Activated T-helper 1 cell treated with anti-CD3 and anti-CD28 coated beads, Interleukin-2, amount 50 U/mL, for 16 hours (primary cell): ENCODE data around the gene SEMA3C.

Experiments
- DNase-seq, 2 donors: peaks; one replicate each; pipeline ENCODE4 v3.0.0-alpha.2; 2020; ENCODE audit warnings: low read depth in 1 of 2, low spot score in 1 of 2

The SEMA3C gene

DNA sequence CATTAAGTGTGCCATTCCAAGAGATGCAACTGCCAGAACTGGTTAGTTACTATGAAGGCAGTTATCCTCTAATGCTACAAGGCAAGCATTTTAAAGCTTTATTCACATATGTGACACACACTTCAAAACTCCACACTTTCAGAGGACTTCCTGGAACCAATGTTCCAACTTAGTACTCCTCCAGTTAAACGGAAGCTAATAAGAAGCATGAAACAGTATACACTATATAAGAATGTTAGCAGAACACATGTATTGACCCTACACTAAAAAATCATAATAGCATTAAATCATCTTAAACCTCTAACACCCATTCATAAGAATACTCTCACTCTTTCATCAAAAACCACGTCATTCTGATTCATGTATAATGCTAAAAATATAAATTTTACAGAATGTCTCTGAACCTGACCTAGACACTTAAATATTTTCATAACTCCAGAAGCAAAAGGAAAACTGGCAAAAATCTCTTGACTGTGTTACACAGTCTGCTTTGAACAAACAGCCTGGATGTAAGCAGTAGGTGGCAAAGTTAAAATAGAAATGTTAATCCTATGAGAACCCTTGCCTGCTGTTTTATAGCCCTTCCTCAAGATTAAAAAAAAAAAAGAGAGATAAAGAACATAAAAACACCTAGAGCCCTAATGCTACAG lies 135.0 kb downstream of the SEMA3C start:
- DNase-seq = no peak

DNA sequence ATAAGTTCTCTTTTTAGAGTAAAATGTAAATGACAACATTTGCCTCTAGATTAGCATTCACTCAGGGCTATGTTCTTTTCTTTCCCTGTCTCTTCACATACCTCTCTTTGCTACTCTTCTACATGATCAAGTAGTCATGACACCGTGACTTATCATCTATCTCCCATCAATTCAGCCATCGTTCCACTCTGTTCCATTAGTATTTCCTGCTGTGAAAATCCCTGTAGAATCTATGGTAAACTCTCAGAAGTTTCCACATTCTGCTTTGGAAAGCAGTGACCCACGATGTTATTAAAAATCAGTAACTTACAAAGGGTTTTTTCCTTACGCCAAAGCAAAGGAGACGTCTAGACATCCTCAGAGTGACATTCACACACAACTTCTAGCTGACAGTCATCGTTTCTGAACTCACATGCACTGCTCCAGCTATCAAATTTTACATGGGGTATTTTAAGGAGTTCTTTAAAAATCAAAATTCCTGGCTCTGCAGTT lies 135.6 kb downstream of the SEMA3C start:
- DNase-seq = no peak

DNA sequence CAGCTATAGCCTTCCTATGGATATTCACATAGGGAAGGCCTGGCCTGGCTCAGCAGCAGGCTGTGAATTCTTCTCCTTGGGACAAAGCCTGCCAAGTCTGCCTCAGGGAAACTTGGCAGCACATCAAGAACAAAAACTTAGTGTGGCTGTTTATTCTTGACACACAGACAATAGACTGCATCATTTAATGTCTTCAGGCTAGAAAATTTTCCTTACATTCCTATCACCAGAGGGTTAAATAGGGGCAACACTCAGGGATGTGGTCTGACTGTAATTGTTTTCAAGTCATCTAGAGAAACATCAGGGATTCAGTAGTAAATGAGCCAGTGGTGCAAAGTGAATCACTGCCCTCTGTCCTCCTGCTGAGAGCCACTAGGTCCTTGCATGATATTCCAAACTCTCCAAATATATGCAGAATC lies 137.3 kb downstream of the SEMA3C start:
- DNase-seq = no peak

DNA sequence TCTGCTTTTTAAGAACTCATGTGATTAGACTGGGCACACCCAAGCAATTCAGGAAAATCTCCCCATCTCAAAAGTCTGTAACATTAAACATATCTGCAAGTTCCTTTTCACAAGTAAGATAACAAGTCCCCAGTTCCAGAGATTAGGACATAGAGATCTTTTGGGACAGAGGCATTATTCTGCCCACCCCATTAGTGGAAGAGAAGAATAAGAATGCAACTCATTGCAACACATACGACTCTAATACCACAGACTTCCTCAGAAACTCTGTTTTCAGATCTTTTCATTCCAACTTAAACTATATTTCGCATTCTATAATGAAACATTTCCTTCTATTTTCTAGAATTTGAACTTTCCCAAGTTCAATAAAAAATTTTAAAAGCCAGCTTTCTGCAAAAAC lies 137.7 kb downstream of the SEMA3C start:
- no peak for DNase-seq

DNA sequence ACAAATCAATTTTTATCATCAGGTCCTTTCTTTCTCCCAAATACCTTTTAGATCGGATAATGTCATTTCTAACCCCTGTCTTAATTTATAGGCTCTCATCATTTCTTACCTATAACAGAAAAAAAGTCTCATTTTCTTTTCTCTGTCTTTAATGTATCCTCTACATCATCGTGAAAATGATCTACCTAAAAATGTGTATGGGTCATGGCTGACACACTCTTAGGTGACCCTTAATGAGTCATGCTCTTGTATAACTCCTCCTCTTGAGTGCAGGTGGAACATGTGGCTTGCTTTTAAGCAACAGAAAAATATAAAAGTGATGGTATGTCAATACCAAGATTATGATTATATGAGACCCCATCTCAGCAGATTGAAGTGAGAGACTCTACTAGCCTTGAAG lies 139.4 kb downstream of the SEMA3C start:
- DNase-seq = no peak

DNA sequence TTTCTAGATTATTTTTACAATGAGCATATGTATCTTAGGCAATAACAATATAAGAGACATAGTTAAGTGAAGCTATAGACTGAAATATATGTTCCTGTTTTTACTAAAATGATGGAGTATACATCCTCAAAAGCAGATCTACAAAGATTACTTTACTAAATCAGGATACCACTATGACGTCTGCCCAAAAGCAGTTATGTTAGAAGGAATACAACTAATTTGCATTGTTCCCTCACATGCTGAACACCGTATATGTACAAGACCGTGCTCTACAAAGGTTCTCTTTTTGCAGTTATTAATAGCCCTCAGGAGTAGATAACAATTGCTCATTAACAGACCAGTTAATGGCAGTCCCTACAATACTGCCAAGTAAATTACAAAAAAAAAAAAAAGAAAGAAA lies 143.0 kb downstream of the SEMA3C start:
- DNase-seq = no peak

DNA sequence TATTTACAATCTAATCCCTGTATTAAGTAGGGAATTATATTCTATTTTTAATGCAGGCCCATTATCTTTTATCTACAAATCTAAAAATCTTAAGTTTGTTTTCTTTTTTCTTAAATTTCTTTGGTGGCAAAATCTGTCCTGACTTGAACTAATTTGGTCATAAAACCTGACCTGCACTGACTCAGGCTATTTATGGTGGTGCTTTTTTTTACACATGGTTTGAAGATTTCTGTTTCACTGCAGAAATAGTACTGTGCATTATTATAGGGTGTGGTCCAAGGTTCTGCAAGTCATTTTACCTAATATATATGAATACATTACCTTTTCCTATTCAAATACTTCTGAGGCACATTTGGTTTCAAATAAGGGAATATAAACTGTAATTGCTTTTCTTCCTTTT lies 143.4 kb downstream of the SEMA3C start:
- no peak for DNase-seq

DNA sequence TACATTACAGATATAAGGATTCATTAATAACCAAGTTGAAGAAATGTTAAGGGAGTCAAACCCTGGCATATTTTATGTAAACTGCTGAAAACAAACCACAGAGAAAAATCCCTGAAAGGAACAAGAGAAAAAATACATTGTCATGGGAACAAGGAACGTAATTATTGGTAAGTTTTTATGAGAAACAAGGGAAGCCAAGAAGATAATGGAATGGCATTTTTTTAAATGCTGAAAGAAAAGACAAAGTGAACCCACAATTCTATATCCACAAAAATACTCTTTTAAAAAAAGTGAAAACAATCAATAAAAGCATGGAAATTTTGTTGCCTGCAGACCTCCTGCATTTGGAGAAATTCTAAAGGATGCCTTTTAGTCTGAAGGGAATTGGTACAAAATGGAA lies 144.0 kb downstream of the SEMA3C start:
- no peak for DNase-seq

DNA sequence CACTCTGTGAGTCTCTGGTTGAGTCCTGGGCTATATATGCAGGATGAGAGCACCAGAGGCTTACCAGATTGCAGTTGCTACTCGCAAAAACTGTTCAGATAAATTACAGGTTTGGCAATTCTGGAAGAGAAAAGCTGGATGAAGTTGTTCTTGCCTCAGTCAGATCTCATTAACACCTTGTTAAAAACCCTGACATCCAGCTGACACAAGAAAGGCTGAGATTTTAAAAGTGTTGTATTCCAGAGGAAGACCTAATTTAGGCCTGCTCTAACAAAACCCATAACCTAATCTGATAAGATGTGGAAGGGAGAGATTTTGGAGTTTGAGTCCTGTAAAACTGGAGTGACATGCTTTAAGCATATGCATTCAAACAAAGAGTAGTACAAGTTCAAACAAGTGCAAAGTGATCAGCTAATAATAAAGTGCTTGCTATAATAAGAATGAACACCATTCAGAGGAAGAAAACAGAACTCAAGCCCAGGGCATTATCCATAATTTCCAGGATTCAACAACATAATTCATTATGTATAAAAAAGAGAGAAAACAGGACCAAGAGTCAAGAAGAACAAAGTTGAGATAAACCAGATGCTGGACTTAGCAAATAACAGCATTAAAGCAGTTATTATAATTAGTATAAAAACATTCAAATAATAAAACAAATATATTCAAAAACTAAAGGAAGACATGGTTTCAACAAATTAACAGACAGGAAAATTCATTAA lies 144.9 kb downstream of the SEMA3C start:
- DNase-seq = no peak

DNA sequence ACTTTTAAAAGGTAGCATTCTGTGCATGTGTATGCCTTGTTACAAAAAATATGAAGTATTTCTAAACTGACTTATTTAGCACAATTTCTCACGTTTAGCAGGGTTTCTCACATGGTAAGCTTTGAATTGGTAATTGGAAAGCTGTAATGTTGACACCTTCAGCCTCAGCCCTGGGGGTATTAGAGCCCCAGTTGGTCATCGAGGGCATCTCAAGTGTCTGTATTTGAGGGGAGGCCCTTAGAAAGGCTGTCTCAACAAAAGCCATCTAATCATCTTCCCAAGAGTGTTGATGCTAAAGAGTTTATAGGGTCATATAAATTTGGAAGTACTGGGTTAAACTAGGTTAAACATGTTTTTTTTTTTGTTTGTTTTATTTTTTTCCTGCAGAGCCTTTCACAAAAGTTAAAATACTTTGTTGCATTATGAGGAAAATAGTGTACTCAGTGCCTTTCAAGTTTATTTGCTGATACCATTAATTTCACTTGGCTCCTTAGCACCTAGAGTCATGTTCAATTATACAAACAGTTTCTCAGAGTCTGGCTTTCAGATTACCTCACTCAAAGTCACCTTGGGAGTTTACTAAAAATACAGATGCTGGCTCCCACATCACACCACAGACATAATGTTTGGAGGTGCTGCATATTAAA lies 146.4 kb downstream of the SEMA3C start:
- no peak for DNase-seq

DNA sequence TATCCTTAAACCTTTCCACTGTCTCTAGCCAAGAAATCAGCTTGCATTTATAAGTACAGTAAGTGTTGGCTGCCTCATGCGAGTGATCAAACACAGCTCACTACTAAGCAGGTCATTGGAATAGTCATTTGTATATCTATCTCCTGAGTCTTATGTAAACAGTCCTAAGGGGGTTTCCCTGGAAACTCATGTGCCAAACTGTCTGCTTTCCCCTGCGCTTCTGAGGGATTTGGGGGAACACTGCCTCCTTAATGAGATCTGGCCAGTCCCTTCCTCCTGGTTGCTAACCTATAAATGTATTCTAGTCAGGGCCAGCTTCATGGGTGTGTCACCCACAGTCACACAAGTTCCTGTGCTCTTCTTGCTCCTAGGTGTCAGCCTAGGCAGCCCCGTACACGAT lies 147.3 kb downstream of the SEMA3C start:
- no peak for DNase-seq

DNA sequence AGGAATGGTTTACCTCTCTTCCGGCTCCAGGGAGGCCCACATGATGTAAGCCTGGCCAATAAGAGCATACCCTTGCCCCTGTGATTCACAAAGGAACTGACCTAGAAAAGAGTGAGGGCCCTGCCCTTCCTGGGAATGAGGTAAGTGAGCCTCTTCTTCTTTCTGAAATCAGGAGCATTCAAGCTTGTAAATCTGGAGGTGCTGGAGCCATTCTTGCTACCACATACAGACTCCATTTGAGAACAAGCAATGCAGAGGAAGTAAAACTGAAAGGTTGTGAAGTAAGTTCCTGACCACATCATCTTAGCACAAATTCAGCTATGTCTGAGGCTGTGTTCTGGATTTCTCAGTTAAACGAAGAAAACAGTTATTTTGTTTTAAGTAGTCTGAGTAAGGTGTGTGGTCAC lies 148.2 kb downstream of the SEMA3C start:
- no peak for DNase-seq

DNA sequence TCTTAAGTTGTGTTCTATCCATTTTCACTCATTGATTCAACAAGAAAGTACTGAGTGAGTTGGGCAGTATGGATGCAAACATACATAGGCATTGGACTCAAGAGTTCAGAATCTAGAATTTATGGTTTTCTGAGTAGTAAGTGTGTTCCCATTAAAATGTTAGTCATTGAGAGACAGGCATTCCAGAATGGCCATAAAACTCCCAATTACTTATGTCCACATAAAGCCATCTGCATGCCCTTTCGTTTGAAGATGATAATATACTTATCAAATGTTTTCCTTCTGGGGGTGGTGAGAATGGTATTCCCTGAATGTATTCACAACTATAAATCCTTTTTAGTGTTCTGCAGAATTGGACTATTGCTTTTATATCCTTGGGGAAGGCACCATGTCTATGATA lies 148.8 kb downstream of the SEMA3C start:
- no peak for DNase-seq

DNA sequence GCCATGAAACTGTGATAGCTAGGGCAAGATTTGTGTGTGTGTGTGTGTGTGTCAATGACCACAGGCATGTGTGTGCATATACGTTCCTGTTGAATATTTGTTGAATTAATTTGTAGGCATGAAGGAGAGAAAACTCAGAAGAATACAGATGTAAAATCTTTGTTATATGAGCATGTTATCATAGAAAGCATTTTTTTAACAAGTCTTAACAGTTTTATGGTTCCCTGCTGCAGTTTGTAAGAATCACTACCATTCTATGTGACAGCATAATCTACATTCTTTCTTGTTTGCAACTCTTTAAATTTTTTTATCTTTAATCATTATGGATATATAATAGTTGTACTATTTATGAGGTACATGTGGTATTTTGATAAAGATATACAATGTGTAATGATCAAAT lies 150.1 kb downstream of the SEMA3C start:
- DNase-seq = no peak

DNA sequence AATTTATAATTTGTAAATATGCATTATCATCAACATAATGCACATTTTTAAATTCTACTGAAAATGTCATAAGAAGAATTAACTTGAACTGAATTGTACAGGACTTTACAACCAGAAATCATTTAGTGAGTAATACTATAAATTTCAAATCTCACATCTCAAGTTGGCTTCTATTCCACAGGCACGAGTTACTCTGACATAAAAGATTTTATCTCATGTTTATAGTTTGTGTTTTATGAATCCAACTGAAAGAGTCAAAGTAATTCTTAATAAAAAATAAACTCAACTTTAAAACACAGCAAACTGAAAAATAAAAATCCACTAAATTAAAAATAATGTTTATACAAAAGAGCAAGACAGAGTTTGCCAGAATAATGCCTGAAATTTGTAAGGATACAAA lies 151.2 kb downstream of the SEMA3C start:
- no peak for DNase-seq

DNA sequence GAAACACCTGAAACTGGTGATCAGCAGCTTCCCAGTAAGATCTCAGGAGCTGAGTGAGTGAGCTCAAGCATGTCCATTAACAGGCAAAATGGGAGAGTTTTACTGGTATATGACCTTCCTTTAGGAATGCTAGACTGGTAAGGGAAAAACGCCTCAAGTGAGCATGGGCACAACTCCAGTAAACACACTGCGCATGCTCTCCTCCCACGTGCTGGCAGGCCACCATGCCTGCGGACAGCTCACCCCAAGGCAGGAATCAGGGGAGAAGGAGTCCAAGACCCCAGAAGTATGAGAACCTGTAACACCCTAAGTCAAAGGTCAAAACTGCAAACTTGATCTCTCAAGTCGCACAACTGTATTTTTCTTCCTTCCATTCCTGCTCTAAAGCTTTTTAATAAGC lies 152.1 kb downstream of the SEMA3C start:
- DNase-seq = no peak

DNA sequence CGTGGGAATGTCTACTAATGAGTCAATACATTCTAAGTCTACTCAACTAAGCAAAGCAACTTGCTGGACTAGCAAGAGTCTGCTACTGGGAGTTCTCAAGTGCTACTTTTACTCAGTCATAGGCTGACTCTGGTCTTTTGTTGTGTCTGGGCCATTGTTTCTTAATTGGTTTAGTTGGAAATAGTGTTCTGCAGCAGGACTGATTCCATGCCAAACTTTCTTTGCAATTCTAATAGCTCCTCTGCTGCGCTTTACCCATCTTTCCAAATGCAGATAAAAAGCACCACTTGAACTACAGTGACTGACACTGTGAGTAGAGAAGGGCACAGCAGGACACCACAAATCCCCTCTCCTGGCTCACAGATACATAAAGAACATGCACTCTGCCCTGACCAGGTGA lies 154.7 kb downstream of the SEMA3C start:
- DNase-seq = no peak

DNA sequence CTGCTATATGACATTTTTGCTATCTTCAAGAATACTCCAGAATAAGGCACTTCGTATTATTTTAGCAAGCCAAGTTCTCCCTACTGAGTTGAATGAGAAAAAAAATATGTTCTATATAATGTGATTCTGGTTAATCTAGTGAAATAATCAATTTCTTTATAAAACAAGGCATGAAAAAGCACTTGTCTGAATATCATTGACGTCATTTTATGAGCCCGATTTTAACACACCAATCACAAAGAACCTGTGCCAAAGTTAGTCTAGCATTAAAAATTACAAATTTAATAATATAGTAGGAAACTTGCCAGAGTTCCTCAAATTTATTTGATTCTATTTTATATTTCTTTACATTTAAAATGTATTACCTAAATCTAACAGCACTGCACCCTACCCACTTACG lies 155.1 kb downstream of the SEMA3C start:
- no peak for DNase-seq

DNA sequence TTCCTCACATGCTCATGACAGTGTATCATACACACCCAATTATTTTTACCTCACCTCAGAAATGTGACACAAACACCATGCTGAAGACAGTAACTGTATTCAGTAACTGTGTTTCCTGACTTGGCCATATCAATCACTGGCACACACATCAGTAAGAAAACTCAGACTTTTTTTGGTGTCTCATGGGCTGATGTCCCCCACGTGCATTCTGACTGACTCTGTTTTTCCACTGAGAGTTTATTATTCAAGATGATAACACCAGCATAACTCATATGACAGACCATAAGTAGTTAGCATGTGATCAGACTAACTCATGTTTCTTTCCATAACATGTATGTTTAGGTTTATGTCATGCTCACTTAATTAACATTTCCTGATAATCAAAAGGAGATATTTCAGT lies 155.6 kb downstream of the SEMA3C start:
- DNase-seq = no peak

DNA sequence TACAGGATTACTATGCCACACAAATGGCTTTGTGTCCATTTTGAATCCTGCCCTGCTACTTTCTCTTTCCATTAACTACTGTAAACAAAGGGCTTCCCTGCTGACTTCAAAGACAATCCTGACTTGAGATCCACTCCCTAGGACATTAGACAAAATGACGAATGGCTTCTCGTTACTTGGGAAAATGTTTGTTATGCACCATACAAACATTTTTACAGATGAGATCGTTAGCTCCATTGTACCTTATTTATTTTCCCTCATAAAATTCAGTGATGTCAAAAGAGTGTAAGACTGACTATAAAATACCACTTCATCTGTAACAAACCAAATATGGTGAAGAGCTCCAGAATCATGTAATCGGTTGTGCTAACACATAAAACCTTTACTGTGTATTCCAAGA lies 158.6 kb downstream of the SEMA3C start:
- DNase-seq = no peak

DNA sequence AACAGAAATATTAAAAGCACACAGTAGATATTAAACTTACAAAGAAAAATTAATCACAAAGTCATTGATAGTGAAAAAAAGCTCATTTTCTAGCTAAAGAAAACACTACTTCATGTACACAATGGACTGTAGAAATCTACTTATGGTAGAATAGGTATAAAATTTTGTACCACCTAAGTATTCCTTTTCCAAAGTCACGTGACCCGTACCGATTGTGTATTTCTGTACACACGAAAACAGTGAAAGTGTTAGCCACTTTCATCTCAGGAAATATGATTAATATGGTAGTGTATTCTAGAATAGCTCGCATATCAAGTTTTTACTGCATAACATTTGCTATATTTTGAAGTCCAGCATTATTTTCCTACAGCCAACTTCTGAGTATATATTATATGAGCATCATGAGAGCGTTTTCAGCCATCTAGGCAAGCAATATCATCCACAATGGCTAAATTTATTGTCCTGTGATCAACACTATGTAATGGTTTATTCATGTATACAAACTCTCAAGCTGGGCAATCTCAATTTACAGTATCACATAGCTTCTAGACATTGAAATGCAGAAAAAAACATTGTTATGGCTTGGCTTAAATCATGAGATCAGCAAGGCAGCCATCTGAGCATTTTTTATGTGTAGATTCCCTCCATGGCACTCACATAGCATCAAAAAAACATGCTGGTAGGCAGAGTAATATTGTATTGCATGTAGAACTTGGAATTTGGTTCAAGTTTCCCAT lies 165.7 kb downstream of the SEMA3C start:
- DNase-seq = no peak

DNA sequence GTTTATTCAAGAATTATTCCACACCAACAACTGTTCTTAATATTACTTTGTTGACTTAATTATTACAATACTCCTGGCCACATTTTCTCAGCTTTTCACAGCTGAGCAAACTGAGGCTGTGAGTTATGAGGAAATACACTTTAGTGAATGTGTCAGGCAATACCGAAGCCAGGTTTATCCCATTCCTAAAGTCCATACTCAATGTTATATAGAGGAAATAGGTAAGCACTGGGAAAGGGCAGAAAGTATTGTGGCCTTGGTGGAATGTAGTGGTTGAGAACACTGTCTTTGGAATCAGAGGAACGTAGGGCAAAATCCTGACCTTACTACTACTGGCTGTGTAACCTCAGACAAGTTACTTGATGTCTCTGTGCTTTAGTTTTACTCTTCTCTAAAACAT lies 169.6 kb downstream of the SEMA3C start:
- no peak for DNase-seq
